CD4-positive, alpha-beta memory T cell (primary cell): ENCODE data around the gene RECK. TPM values are rescaled to one million over a fixed set of nuclear protein-coding genes. Genes with fewer than 3 reads are reported as not detected.

Experiments used
- CTCF ChIA-PET: fragments of 350-600 bp; sonication (Branson Sonifier 250); formaldehyde crosslinking; loops from one replicate; lab custom pipeline; 2021; ENCODE audit warnings: inconsistent platforms; ENCODE audit not compliant: partially characterized antibody; lab: Charles Lee
- POLR2A ChIA-PET: fragments of 350-600 bp; sonication (Branson Sonifier 250); formaldehyde crosslinking; loops from one replicate; lab custom pipeline; 2021; ENCODE audit not compliant: partially characterized antibody; lab: Charles Lee
- DNase-seq, 5 donors: peaks; one replicate each; pipeline versions ENCODE4 v3.0.0 to v3.0.0-alpha.2; 2020 to 2022; ENCODE audit warnings: mixed read lengths in 1 of 5
- H3K27ac ChIP-seq: one replicate; pipeline ENCODE4 v1.7.0; 2013; ENCODE audit warnings: low read depth, low read length
- H3K27me3 ChIP-seq: 2 replicates; pipeline ENCODE4 v1.7.0; 2013; ENCODE audit warnings: mild to moderate bottlenecking, low read length, moderate library complexity; ENCODE audit not compliant: insufficient read depth
- H3K36me3 ChIP-seq: 2 replicates; pipeline ENCODE4 v1.7.0; 2013; ENCODE audit warnings: mild to moderate bottlenecking, low read length, moderate library complexity; ENCODE audit not compliant: insufficient read depth
- H3K4me1 ChIP-seq: 2 replicates; pipeline ENCODE4 v1.7.0; 2013; ENCODE audit warnings: mild to moderate bottlenecking, low read length, moderate library complexity; ENCODE audit not compliant: insufficient read depth
- H3K4me3 ChIP-seq, 2 donors: one replicate each; pipeline ENCODE4 v1.7.0; 2013; ENCODE audit warnings: low read length in 2 of 2, mild to moderate bottlenecking in 1 of 2
- H3K9me3 ChIP-seq, 2 donors: one replicate each; pipeline ENCODE4 v1.7.0; 2013; ENCODE audit warnings: low read length in 2 of 2, control low read depth in 1 of 2; ENCODE audit not compliant: control insufficient read depth in 1 of 2
- H3K27ac Mint-ChIP-seq, 7 donors: one replicate each; pipeline ENCODE4 v1.8.0; 2020 to 2021; ENCODE audit warnings: mixed read lengths in 7 of 7, mild to moderate bottlenecking in 6 of 7, inconsistent platforms in 3 of 7, moderate library complexity in 3 of 7
- H3K27me3 Mint-ChIP-seq, 2 donors: one replicate each; pipeline ENCODE4 v1.8.0; 2020 to 2021; ENCODE audit warnings: mixed read lengths in 2 of 2
- H3K36me3 Mint-ChIP-seq, 2 donors: one replicate each; pipeline ENCODE4 v1.8.0; 2020 to 2021; ENCODE audit warnings: mixed read lengths in 2 of 2, inconsistent platforms in 1 of 2, mild to moderate bottlenecking in 1 of 2
- H3K4me1 Mint-ChIP-seq, 4 donors: one replicate each; pipeline ENCODE4 v1.8.0; 2020 to 2021; ENCODE audit warnings: mixed read lengths in 4 of 4, mild to moderate bottlenecking in 1 of 4
- H3K4me3 Mint-ChIP-seq, 8 donors: one replicate each; pipeline ENCODE4 v1.8.0; 2020 to 2021; ENCODE audit warnings: mixed read lengths in 8 of 8, mild to moderate bottlenecking in 7 of 8, moderate library complexity in 6 of 8, inconsistent platforms in 3 of 8
- H3K9me3 Mint-ChIP-seq, 8 donors: one replicate each; pipeline ENCODE4 v1.8.0; 2020 to 2021; ENCODE audit warnings: mixed read lengths in 8 of 8, mild to moderate bottlenecking in 5 of 8, inconsistent platforms in 3 of 8, moderate library complexity in 1 of 8
- intact Hi-C: fragments of 100-400 bp; cut with micrococcal nuclease; formaldehyde crosslinking; loops from one replicate; pipeline ENCODE4 v1.15.1; 2023
- polyA plus RNA-seq, 2 donors: library from polyadenylated mRNA; unstranded; fragments of 300-500 nt; fragmentation: Illumina TruSeq; gene quantifications; one replicate each; pipeline ENCODE4 v1.2.3, GENCODE V29; 2021
- total RNA-seq, 2 experiments: library from RNA; stranded (reverse); gene quantifications; one replicate each; pipeline ENCODE4 v1.2.3, GENCODE V29; 2021

RECK gene
- total and polyA plus RNA-seq, 4 experiments from 2014 or later, result 12.1 to 26.9 (median 14.4) TPM

- H3K27ac Mint-ChIP-seq, result peak overlapping the region; percentile 95 to 100 (median 99)
- Histone ChIP-seq H3K27me3 (no peaks in the 10 kb centered on the region), H3K36me3 (no peaks in the 10 kb centered on the region), H3K4me3 (no peak overlapping the region), H3K9me3 (peaks cover 0 to 7% of the 10 kb centered on the region in 2 donors), H3K27ac (peak overlapping the region; percentile 73), H3K4me1 (peaks cover 97% of the 10 kb centered on the region)
- POLR2A ChIA-PET, result interaction anchor here (0.7 to 9.2 kb wide), 5 partner anchors 10 to 338 kb away, joined by 3 to 159 read pairs (median 4); partner anchors contain the start of genes CLTA and GLIPR2
- H3K27me3 Mint-ChIP-seq, result no peaks in the 10 kb centered on the region
- H3K36me3 Mint-ChIP-seq, result peaks cover 48 to 61% of the 10 kb centered on the region in 2 donors
- H3K9me3 Mint-ChIP-seq, result peaks cover 0 to 13% (median 8%) of the 10 kb centered on the region in 8 donors
- DNase-seq, result no peak
- peak overlapping the region in 5 of 8 donors; percentile 13 to 77 (median 42) for H3K4me3 Mint-ChIP-seq
- peaks cover 65 to 95% (median 79%) of the 10 kb centered on the region in 4 donors for H3K4me1 Mint-ChIP-seq
- CTCF ChIA-PET, result interaction anchor here (0.9 to 5.8 kb wide), 9 partner anchors 9 to 47 kb away, joined by 3 to 49 read pairs (median 4); partner anchors contain the start of gene GLIPR2
- intact Hi-C loops, result no loop called here
These were observed 112.5 kb downstream of the RECK start for GRCh38 chr9:36149197-36149596.

- Mint-ChIP-seq H3K4me1 (peaks cover 56 to 86% (median 71%) of the 10 kb centered on the region in 4 donors), H3K9me3 (peaks cover 0 to 9% (median 4%) of the 10 kb centered on the region in 8 donors), H3K4me3 (peak overlapping the region; percentile 74 to 93 (median 88)), H3K27ac (peak overlapping the region; percentile 95 to 100 (median 99)), H3K36me3 (peaks cover 48 to 56% of the 10 kb centered on the region in 2 donors), H3K27me3 (no peaks in the 10 kb centered on the region)
- CTCF ChIA-PET, result interaction anchor here (0.7 to 5.8 kb wide), 11 partner anchors 9 to 49 kb away, joined by 3 to 49 read pairs (median 7); partner anchors contain the start of genes CLTA and GLIPR2
- Histone ChIP-seq H3K27me3 (no peaks in the 10 kb centered on the region), H3K36me3 (no peaks in the 10 kb centered on the region), H3K4me1 (peaks cover 89% of the 10 kb centered on the region), H3K4me3 (peak overlapping the region in 1 of 2 donors; percentile 39), H3K27ac (peak overlapping the region; percentile 96), H3K9me3 (peaks cover 0 to 6% of the 10 kb centered on the region in 2 donors)
- no peak for DNase-seq
- intact Hi-C loops, result loop anchor here (1.0 kb wide), 3 partner anchors 10 to 40 kb away; partner anchors contain the start of genes CLTA and GLIPR2
- POLR2A ChIA-PET, result interaction anchor here (0.8 to 9.2 kb wide), 4 partner anchors 11 to 58 kb away, joined by 3 to 159 read pairs (median 18); partner anchors contain the start of genes CLTA and GLIPR2
These were observed 114.0 kb downstream of the RECK start for GRCh38 chr9:36150574-36151315.

GRCh38 chr9:36151316-36152210 lies 114.8 kb downstream of the RECK start:
- H3K27me3 ChIP-seq, result no peaks in the 10 kb centered on the region
- H3K27ac ChIP-seq, result peak overlapping the region; percentile 96
- no peaks in the 10 kb centered on the region for H3K36me3 ChIP-seq
- CTCF ChIA-PET, result interaction anchor here (0.7 to 5.8 kb wide), 11 partner anchors 8 to 50 kb away, joined by 3 to 49 read pairs (median 8); partner anchors contain the start of genes CLTA and GLIPR2
- Mint-ChIP-seq H3K4me1 (peaks cover 50 to 78% (median 64%) of the 10 kb centered on the region in 4 donors), H3K27ac (peak overlapping the region; percentile 95 to 100 (median 99)), H3K27me3 (no peaks in the 10 kb centered on the region), H3K9me3 (peaks cover 0 to 2% (median 0%) of the 10 kb centered on the region in 8 donors), H3K36me3 (peaks cover 43 to 51% of the 10 kb centered on the region in 2 donors), H3K4me3 (peak overlapping the region; percentile 85 to 93 (median 88))
- DNase-seq, result peak; percentile 86 to 96 (median 90)
- peaks cover 81% of the 10 kb centered on the region for H3K4me1 ChIP-seq
- H3K9me3 ChIP-seq, result no peaks in the 10 kb centered on the region
- peak overlapping the region; percentile 17 to 39 for H3K4me3 ChIP-seq
- POLR2A ChIA-PET, result interaction anchor here (0.5 to 9.2 kb wide), 6 partner anchors 12 to 98 kb away, joined by 3 to 159 read pairs (median 8); partner anchors contain the start of genes CLTA and GLIPR2
- intact Hi-C loops, result loop anchor here (1.0 kb wide), 4 partner anchors 15 to 48 kb away; partner anchors contain the start of genes CLTA and GLIPR2

GRCh38 chr9:36152741-36153438 lies 116.2 kb downstream of the RECK start:
- Histone ChIP-seq H3K27me3 (no peaks in the 10 kb centered on the region), H3K4me3 (no peak overlapping the region), H3K4me1 (peaks cover 68% of the 10 kb centered on the region), H3K9me3 (no peaks in the 10 kb centered on the region), H3K27ac (peak overlapping the region; percentile 96), H3K36me3 (no peaks in the 10 kb centered on the region)
- ChIA-PET CTCF (interaction anchor here (1.3 to 5.8 kb wide), 7 partner anchors 9 to 51 kb away, joined by 3 to 49 read pairs (median 10); partner anchors contain the start of gene CLTA), POLR2A (interaction anchor here (1.3 to 9.2 kb wide), 3 partner anchors 13 to 49 kb away, joined by 6 to 159 read pairs (median 25); partner anchors contain the start of gene GLIPR2)
- intact Hi-C loops, result loop anchor here (1.0 kb wide), 2 partner anchors 13 to 50 kb away; no protein-coding TSS in a partner anchor
- Mint-ChIP-seq H3K27me3 (no peaks in the 10 kb centered on the region), H3K27ac (peak overlapping the region; percentile 88 to 100 (median 98)), H3K9me3 (no peaks in the 10 kb centered on the region), H3K4me3 (peak overlapping the region in 7 of 8 donors; percentile 15 to 63 (median 54)), H3K36me3 (peaks cover 34 to 45% of the 10 kb centered on the region in 2 donors), H3K4me1 (peaks cover 40 to 65% (median 53%) of the 10 kb centered on the region in 4 donors)
- no peak for DNase-seq

GRCh38 chr9:36153746-36154145 lies 117.0 kb downstream of the RECK start:
- Mint-ChIP-seq H3K36me3 (peaks cover 42 to 47% of the 10 kb centered on the region in 2 donors), H3K4me3 (peak overlapping the region in 4 of 8 donors; percentile 42 to 64 (median 59)), H3K9me3 (no peaks in the 10 kb centered on the region), H3K27ac (peak overlapping the region; percentile 88 to 98 (median 92)), H3K27me3 (no peaks in the 10 kb centered on the region), H3K4me1 (peaks cover 34 to 62% (median 47%) of the 10 kb centered on the region in 4 donors)
- Histone ChIP-seq H3K4me1 (peaks cover 59% of the 10 kb centered on the region), H3K9me3 (no peaks in the 10 kb centered on the region), H3K4me3 (no peak overlapping the region), H3K36me3 (no peaks in the 10 kb centered on the region), H3K27ac (peak overlapping the region; percentile 96), H3K27me3 (no peaks in the 10 kb centered on the region)
- DNase-seq, result no peak
- intact Hi-C loops, result no loop called here
- POLR2A ChIA-PET, result interaction anchor here (1.1 kb wide), 1 partner anchor 10 kb away, joined by 3 read pairs; no protein-coding TSS in a partner anchor
- CTCF ChIA-PET, result interaction anchor here (3.3 kb wide), 1 partner anchor 13 kb away, joined by 23 read pairs; no protein-coding TSS in a partner anchor
